Measurements from ENCODE around the gene FSTL4.

The FSTL4 gene

GRCh38 chr5:133483406-133484090 is 128.8 kb downstream of the FSTL4 start:
- no peak for ATAC-seq
- no peak for TF ChIP-seq TSHZ2 (CRISPR knock-in tag; IDR thresholded peaks at IDR 0.05)
- TF ChIP-seq BACH2 (CRISPR knock-in tag; IDR thresholded peaks at IDR 0.05; ENCODE audit: borderline replicate concordance), result no peak
- TF ChIP-seq ZNF8 (CRISPR knock-in tag; IDR thresholded peaks at IDR 0.05), result no peak
- TF ChIP-seq PPARA (CRISPR knock-in tag; IDR thresholded peaks at IDR 0.05; ENCODE audit: borderline replicate concordance), result no peak
- TF ChIP-seq ZC3H10 (CRISPR knock-in tag; IDR thresholded peaks at IDR 0.05), result no peak

- no peak for ATAC-seq
- no peak for TF ChIP-seq ZFP30 (CRISPR knock-in tag; IDR thresholded peaks at IDR 0.05)
- no peak for TF ChIP-seq ARNTL (CRISPR knock-in tag; IDR thresholded peaks at IDR 0.05; ENCODE audit: borderline replicate concordance, low read depth)
- no peak for TF ChIP-seq TSHZ2 (CRISPR knock-in tag; IDR thresholded peaks at IDR 0.05)
- TF ChIP-seq RARB (CRISPR knock-in tag; IDR thresholded peaks at IDR 0.05), result no peak
- no peak for TF ChIP-seq ESRRG (CRISPR knock-in tag; IDR thresholded peaks at IDR 0.05)
- no peak for TF ChIP-seq ZNF70 (CRISPR knock-in tag; IDR thresholded peaks at IDR 0.05)
- TF ChIP-seq TCF4 (CRISPR knock-in tag; IDR thresholded peaks at IDR 0.05; ENCODE audit: borderline replicate concordance), result no peak
Measured at GRCh38 chr5:133482028-133482427, 130.3 kb downstream of the FSTL4 start.

- no peak for ATAC-seq
- TF ChIP-seq TOX (CRISPR knock-in tag; IDR thresholded peaks at IDR 0.05; ENCODE audit: borderline replicate concordance), result no peak
- no peak for TF ChIP-seq SNAI2 (CRISPR knock-in tag; IDR thresholded peaks at IDR 0.05)
- TF ChIP-seq PATZ1 (CRISPR knock-in tag; IDR thresholded peaks at IDR 0.05; ENCODE audit: borderline replicate concordance), result no peak
- TF ChIP-seq GLIS3 (CRISPR knock-in tag; IDR thresholded peaks at IDR 0.05), result no peak
- no peak for TF ChIP-seq ZFP3 (CRISPR knock-in tag; IDR thresholded peaks at IDR 0.05)
- TF ChIP-seq TSHZ2 (CRISPR knock-in tag; IDR thresholded peaks at IDR 0.05), result no peak
- no peak for TF ChIP-seq CSDC2 (CRISPR knock-in tag; IDR thresholded peaks at IDR 0.05)
- no peak for TF ChIP-seq ESRRG (CRISPR knock-in tag; IDR thresholded peaks at IDR 0.05)
- no peak for TF ChIP-seq ZC3H10 (CRISPR knock-in tag; IDR thresholded peaks at IDR 0.05)
- no peak for TF ChIP-seq CSRNP3 (CRISPR knock-in tag; IDR thresholded peaks at IDR 0.05)
- TF ChIP-seq ISL1 (CRISPR knock-in tag; IDR thresholded peaks at IDR 0.05), result no peak
Measured at GRCh38 chr5:133480866-133481265, 131.5 kb downstream of the FSTL4 start.
